ENCODE measurements around the gene TRIM2.

GRCh38 chr4:153248641-153249198, 44.5 kb downstream of the TRIM2 start:
- no peak for TF ChIP-seq POLR2A (IDR thresholded peaks at IDR 0.05)
- TF ChIP-seq, protein P1, sequence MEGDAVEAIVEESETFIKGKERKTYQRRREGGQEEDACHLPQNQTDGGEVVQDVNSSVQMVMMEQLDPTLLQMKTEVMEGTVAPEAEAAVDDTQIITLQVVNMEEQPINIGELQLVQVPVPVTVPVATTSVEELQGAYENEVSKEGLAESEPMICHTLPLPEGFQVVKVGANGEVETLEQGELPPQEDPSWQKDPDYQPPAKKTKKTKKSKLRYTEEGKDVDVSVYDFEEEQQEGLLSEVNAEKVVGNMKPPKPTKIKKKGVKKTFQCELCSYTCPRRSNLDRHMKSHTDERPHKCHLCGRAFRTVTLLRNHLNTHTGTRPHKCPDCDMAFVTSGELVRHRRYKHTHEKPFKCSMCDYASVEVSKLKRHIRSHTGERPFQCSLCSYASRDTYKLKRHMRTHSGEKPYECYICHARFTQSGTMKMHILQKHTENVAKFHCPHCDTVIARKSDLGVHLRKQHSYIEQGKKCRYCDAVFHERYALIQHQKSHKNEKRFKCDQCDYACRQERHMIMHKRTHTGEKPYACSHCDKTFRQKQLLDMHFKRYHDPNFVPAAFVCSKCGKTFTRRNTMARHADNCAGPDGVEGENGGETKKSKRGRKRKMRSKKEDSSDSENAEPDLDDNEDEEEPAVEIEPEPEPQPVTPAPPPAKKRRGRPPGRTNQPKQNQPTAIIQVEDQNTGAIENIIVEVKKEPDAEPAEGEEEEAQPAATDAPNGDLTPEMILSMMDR (IDR thresholded peaks at IDR 0.05), result no peak

All from body of pancreas (tissue), 4 donors.